Effector CD4-positive, alpha-beta T cell (primary cell): ENCODE measurements around the gene ANXA4.

Experiments used
- DNase-seq: peaks from one replicate; pipeline ENCODE4 v3.0.0-alpha.2; 2020
- total RNA-seq: gene quantifications from one replicate; lab custom pipeline; 2026; lab: John Stamatoyannopoulos, UW

The ANXA4 gene
- 9.0 reads per million, percentile 30 among the genes with 10 or more reads in this experiment for total RNA-seq

GRCh38 chr2:69741575-69742321 is at the start of gene ANXA4:
TSS of gene ANXA4 (plus strand) at chr2:69742134. CDS start at chr2:69781566, 39,432 bp downstream.
- DNase-seq, result peak; percentile 46

GRCh38 chr2:69692424-69692823 is 49.5 kb upstream of the ANXA4 start:
- no peak for DNase-seq

- peak; percentile 28 for DNase-seq
Measured at GRCh38 chr2:69693059-69693774, 48.7 kb upstream of the ANXA4 start.

GRCh38 chr2:69693775-69694450 is 48.0 kb upstream of the ANXA4 start:
- peak; percentile 59 for DNase-seq

- DNase-seq, result no peak
Measured at GRCh38 chr2:69694894-69695849, 46.8 kb upstream of the ANXA4 start.

GRCh38 chr2:69695850-69696216 is 46.1 kb upstream of the ANXA4 start:
- no peak for DNase-seq

GRCh38 chr2:69700381-69700780 is 41.6 kb upstream of the ANXA4 start:
- DNase-seq, result no peak

GRCh38 chr2:69701100-69701945 is 40.6 kb upstream of the ANXA4 start:
- DNase-seq, result no peak

GRCh38 chr2:69703189-69703588 is 38.7 kb upstream of the ANXA4 start:
- no peak for DNase-seq

GRCh38 chr2:69704446-69704845 is 37.5 kb upstream of the ANXA4 start:
- DNase-seq, result no peak

GRCh38 chr2:69709290-69709689 is 32.6 kb upstream of the ANXA4 start:
- no peak for DNase-seq

- no peak for DNase-seq
Measured at GRCh38 chr2:69711971-69712370, 30.0 kb upstream of the ANXA4 start.

GRCh38 chr2:69714024-69714423 is 27.9 kb upstream of the ANXA4 start:
- no peak for DNase-seq

- DNase-seq, result peak; percentile 84
Measured at GRCh38 chr2:69714539-69715220, 27.3 kb upstream of the ANXA4 start.

- DNase-seq, result no peak
Measured at GRCh38 chr2:69715964-69716363, 26.0 kb upstream of the ANXA4 start.

GRCh38 chr2:69716555-69717120 is 25.3 kb upstream of the ANXA4 start:
- DNase-seq, result no peak

GRCh38 chr2:69717186-69717585 is 24.7 kb upstream of the ANXA4 start:
- no peak for DNase-seq

GRCh38 chr2:69717861-69718273 is 24.1 kb upstream of the ANXA4 start:
- DNase-seq, result no peak

GRCh38 chr2:69718338-69718965 is 23.5 kb upstream of the ANXA4 start:
- no peak for DNase-seq

GRCh38 chr2:69720404-69720803 is 21.5 kb upstream of the ANXA4 start:
- no peak for DNase-seq
